HepG2 (cell line): ENCODE data around the gene FHIP2A. TPM values are rescaled to one million over a fixed set of nuclear protein-coding genes. Genes with fewer than 3 reads are reported as not detected.

Source experiments
- ATF7-NPFF ChIP-seq: sonication (generic); formaldehyde crosslinking; IDR thresholded peaks from 2 replicates; pipeline ENCODE4 v1.8.1; 2023; ENCODE audit warnings: mild to moderate bottlenecking, low read depth, missing genetic modification reagents, moderate library complexity
- CHD2 ChIP-seq: IDR thresholded peaks from 2 replicates; pipeline ENCODE4 v1.6.1; 2011; ENCODE audit warnings: low read depth, low read length, improper control_type of control experiment
- CREB3 ChIP-seq: sonication (generic); formaldehyde crosslinking; IDR thresholded peaks from 2 replicates; pipeline ENCODE4 v1.5.0; 2020; ENCODE audit warnings: missing genetic modification reagents
- ETV5 ChIP-seq: IDR thresholded peaks from 2 replicates; pipeline ENCODE4 v1.6.1; 2018; ENCODE audit warnings: missing biosample characterization, missing genetic modification reagents, inconsistent platforms, borderline replicate concordance
- MTF1 ChIP-seq: sonication (generic); formaldehyde crosslinking; IDR thresholded peaks from 2 replicates; pipeline ENCODE4 v1.5.0; 2020; ENCODE audit warnings: missing genetic modification reagents
- NONO ChIP-seq, 2 experiments: fragments of 450-650 bp in 1 of 2; sonication (generic) in 1 of 2; formaldehyde crosslinking in 1 of 2; IDR thresholded peaks in 1 of 2; conservative IDR thresholded peaks in 1 of 2; 2 replicates each; pipeline versions ENCODE4 v1.6.1 to v1.8.0; 2017 to 2022; ENCODE audit warnings: mild to moderate bottlenecking in 1 of 2, missing genetic modification reagents in 1 of 2, moderate library complexity in 1 of 2
- NPAS2 ChIP-seq: sonication (generic); formaldehyde crosslinking; IDR thresholded peaks from 2 replicates; pipeline ENCODE4 v1.8.0; 2022; ENCODE audit warnings: mild to moderate bottlenecking, missing genetic modification reagents, borderline replicate concordance
- RARA ChIP-seq: IDR thresholded peaks from 2 replicates; pipeline ENCODE4 v1.6.1; 2016; ENCODE audit warnings: missing genetic modification reagents, missing compliant biosample characterization
- SAFB2 ChIP-seq: sonication (generic); formaldehyde crosslinking; IDR thresholded peaks from 2 replicates; pipeline ENCODE4 v1.5.1; 2020; ENCODE audit warnings: missing genetic modification reagents, low read depth, mild to moderate bottlenecking, borderline replicate concordance
- SALL1 ChIP-seq: sonication (generic); formaldehyde crosslinking; IDR thresholded peaks from 2 replicates; pipeline ENCODE4 v1.8.0; 2022; ENCODE audit warnings: mild to moderate bottlenecking, missing genetic modification reagents
- SRSF4 ChIP-seq: fragments of 200-400 bp; formaldehyde crosslinking; IDR thresholded peaks from one replicate; pipeline ENCODE4 v1.6.1; 2018; ENCODE audit warnings: mild to moderate bottlenecking, low read depth, low read length, moderate library complexity; ENCODE audit not compliant: poor library complexity, severe bottlenecking
- TEAD3 ChIP-seq: optimal IDR thresholded peaks from 2 replicates; pipeline ENCODE3; 2016; ENCODE audit warnings: borderline replicate concordance
- YEATS2 ChIP-seq: sonication (generic); formaldehyde crosslinking; IDR thresholded peaks from 2 replicates; pipeline ENCODE4 v1.4.0; 2020; ENCODE audit warnings: missing genetic modification reagents, borderline replicate concordance
- ZKSCAN1 ChIP-seq: fragments of 150-350 bp; IDR thresholded peaks from 2 replicates; pipeline ENCODE4 v1.6.1; 2014; ENCODE audit warnings: low read length
- ZNF207 ChIP-seq: fragments of 450-650 bp; IDR thresholded peaks from 2 replicates; pipeline ENCODE4 v1.6.1; 2016; ENCODE audit warnings: antibody characterized with exemption, borderline replicate concordance
- ZNF704 ChIP-seq: sonication (generic); formaldehyde crosslinking; IDR thresholded peaks from 2 replicates; pipeline ENCODE4 v1.8.1; 2023; ENCODE audit warnings: mild to moderate bottlenecking, inconsistent platforms, moderate library complexity, missing genetic modification reagents, borderline replicate concordance
- ZNF720 ChIP-seq: sonication (generic); formaldehyde crosslinking; IDR thresholded peaks from 2 replicates; pipeline ENCODE4 v1.4.0; 2020; ENCODE audit warnings: missing genetic modification reagents
- polyA plus RNA-seq, 8 experiments: library from polyadenylated mRNA; depleted of rRNA in 3 of 8; stranded (reverse) in 7 of 8; unstranded in 1 of 8; fragments of >200 nt; fragmentation: Illumina TruSeq in 4 of 8; extraction: Trizol in 4 of 8; gene quantifications; 2 replicates each; pipeline versions ENCODE4 v1.2.1 to v1.2.3, GENCODE V29; 2011 to 2016; ENCODE audit warnings: low read depth in 4 of 8, missing spikeins in 1 of 8, mixed read lengths in 1 of 8; ENCODE audit not compliant: insufficient read depth in 1 of 8
- total RNA-seq, 5 experiments: library from RNA; depleted of rRNA; stranded (reverse); fragments of >200 nt; fragmentation: Illumina TruSeq; extraction: Trizol; gene quantifications; 2 replicates each; pipeline ENCODE4 v1.2.3, GENCODE V29; 2016; ENCODE audit warnings: low read depth in 1 of 5
- TF ChIP-seq, protein P1 (sequence below): sonication (generic); formaldehyde crosslinking; IDR thresholded peaks from 2 replicates; pipeline ENCODE4 v1.4.0; 2020; ENCODE audit warnings: missing genetic modification reagents, borderline replicate concordance
- TF ChIP-seq, protein P2 (sequence below): sonication (generic); formaldehyde crosslinking; IDR thresholded peaks from 2 replicates; pipeline ENCODE4 v1.5.0; 2020; ENCODE audit warnings: mild to moderate bottlenecking, missing genetic modification reagents, moderate library complexity
- TF ChIP-seq, protein P3 (sequence below): sonication (generic); formaldehyde crosslinking; IDR thresholded peaks from 2 replicates; pipeline ENCODE4 v1.5.0; 2020; ENCODE audit warnings: missing genetic modification reagents

FHIP2A gene
- total and polyA plus RNA-seq, 2 of the 13 experiments (the other 11 are each of a cell fraction or from before 2014, with no cell fraction given), result 6.5 to 8.3 TPM

- TF ChIP-seq, protein P1, sequence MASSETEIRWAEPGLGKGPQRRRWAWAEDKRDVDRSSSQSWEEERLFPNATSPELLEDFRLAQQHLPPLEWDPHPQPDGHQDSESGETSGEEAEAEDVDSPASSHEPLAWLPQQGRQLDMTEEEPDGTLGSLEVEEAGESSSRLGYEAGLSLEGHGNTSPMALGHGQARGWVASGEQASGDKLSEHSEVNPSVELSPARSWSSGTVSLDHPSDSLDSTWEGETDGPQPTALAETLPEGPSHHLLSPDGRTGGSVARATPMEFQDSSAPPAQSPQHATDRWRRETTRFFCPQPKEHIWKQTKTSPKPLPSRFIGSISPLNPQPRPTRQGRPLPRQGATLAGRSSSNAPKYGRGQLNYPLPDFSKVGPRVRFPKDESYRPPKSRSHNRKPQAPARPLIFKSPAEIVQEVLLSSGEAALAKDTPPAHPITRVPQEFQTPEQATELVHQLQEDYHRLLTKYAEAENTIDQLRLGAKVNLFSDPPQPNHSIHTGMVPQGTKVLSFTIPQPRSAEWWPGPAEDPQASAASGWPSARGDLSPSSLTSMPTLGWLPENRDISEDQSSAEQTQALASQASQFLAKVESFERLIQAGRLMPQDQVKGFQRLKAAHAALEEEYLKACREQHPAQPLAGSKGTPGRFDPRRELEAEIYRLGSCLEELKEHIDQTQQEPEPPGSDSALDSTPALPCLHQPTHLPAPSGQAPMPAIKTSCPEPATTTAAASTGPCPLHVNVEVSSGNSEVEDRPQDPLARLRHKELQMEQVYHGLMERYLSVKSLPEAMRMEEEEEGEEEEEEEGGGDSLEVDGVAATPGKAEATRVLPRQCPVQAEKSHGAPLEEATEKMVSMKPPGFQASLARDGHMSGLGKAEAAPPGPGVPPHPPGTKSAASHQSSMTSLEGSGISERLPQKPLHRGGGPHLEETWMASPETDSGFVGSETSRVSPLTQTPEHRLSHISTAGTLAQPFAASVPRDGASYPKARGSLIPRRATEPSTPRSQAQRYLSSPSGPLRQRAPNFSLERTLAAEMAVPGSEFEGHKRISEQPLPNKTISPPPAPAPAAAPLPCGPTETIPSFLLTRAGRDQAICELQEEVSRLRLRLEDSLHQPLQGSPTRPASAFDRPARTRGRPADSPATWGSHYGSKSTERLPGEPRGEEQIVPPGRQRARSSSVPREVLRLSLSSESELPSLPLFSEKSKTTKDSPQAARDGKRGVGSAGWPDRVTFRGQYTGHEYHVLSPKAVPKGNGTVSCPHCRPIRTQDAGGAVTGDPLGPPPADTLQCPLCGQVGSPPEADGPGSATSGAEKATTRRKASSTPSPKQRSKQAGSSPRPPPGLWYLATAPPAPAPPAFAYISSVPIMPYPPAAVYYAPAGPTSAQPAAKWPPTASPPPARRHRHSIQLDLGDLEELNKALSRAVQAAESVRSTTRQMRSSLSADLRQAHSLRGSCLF (CRISPR knock-in tag), result no peak
- TF ChIP-seq YEATS2 (CRISPR knock-in tag) (no peak), TEAD3 (CRISPR knock-in tag) (no peak), SALL1 (CRISPR knock-in tag) (0 out of 2 replicates have a peak, but pooled peaks have one; percentile 7), ETV5 (CRISPR knock-in tag) (no peak), RARA (CRISPR knock-in tag) (no peak), ZNF207 (no peak), NPAS2 (CRISPR knock-in tag) (no peak), ATF7-NPFF (CRISPR knock-in tag) (no peak; the same call in 1 of the 2 replicates), ZKSCAN1 (no peak), MTF1 (peak; percentile 38; the same call in 1 of the 2 replicates), NONO (IDR thresholded peaks at IDR 0.05) (no peak), NONO (CRISPR knock-in tag; conservative IDR thresholded peaks at IDR 0.05) (no peak; the same call in 1 of the 2 replicates), CREB3 (0 out of 2 replicates have a peak, but pooled peaks have one; percentile 65), SAFB2 (no peak), ZNF704 (CRISPR knock-in tag) (0 out of 2 replicates have a peak, but pooled peaks have one; percentile 53), ZNF720 (CRISPR knock-in tag) (no peak), CHD2 (no peak), SRSF4 (no peak)
- TF ChIP-seq, protein P2, sequence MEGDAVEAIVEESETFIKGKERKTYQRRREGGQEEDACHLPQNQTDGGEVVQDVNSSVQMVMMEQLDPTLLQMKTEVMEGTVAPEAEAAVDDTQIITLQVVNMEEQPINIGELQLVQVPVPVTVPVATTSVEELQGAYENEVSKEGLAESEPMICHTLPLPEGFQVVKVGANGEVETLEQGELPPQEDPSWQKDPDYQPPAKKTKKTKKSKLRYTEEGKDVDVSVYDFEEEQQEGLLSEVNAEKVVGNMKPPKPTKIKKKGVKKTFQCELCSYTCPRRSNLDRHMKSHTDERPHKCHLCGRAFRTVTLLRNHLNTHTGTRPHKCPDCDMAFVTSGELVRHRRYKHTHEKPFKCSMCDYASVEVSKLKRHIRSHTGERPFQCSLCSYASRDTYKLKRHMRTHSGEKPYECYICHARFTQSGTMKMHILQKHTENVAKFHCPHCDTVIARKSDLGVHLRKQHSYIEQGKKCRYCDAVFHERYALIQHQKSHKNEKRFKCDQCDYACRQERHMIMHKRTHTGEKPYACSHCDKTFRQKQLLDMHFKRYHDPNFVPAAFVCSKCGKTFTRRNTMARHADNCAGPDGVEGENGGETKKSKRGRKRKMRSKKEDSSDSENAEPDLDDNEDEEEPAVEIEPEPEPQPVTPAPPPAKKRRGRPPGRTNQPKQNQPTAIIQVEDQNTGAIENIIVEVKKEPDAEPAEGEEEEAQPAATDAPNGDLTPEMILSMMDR (CRISPR knock-in tag), result no peak
- TF ChIP-seq, protein P3, sequence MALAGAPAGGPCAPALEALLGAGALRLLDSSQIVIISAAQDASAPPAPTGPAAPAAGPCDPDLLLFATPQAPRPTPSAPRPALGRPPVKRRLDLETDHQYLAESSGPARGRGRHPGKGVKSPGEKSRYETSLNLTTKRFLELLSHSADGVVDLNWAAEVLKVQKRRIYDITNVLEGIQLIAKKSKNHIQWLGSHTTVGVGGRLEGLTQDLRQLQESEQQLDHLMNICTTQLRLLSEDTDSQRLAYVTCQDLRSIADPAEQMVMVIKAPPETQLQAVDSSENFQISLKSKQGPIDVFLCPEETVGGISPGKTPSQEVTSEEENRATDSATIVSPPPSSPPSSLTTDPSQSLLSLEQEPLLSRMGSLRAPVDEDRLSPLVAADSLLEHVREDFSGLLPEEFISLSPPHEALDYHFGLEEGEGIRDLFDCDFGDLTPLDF (CRISPR knock-in tag), result no peak
These were observed 399 bp downstream of the FHIP2A start (continued) for GRCh38 chr10:114821915-114822443.
